Measurements from ENCODE around the gene KIF1B.
"Not testable (repeated sequence)": the region's sequence is repeated elsewhere in the genome, so short reads cannot be mapped to it uniquely, and the experiment has no call there.

KIF1B gene

GRCh38 chr1:10386761-10387676, 176.6 kb downstream of the KIF1B start:
- DNase-seq: no peak

- DNase-seq: peak; percentile 29
These were observed 177.5 kb downstream of the KIF1B start for GRCh38 chr1:10387677-10388386.

- no peak for DNase-seq
These were observed 178.0 kb downstream of the KIF1B start for GRCh38 chr1:10388387-10388715.

- DNase-seq: no peak
These were observed 179.1 kb downstream of the KIF1B start for GRCh38 chr1:10389271-10389973.

- no peak for DNase-seq
These were observed 186.5 kb downstream of the KIF1B start for GRCh38 chr1:10396870-10397269.

GRCh38 chr1:10398278-10398733, 187.9 kb downstream of the KIF1B start:
- DNase-seq: no peak

GRCh38 chr1:10398734-10399443, 188.5 kb downstream of the KIF1B start, which contains the start of gene PGD:
TSS of gene PGD (plus strand) at chr1:10399064. CDS start at chr1:10399118, 54 bp downstream.
- peak; percentile 95 for DNase-seq

- DNase-seq: peak; percentile 78
These were observed 189.1 kb downstream of the KIF1B start for GRCh38 chr1:10399444-10399941.

GRCh38 chr1:10400013-10400412, 189.6 kb downstream of the KIF1B start:
- DNase-seq: no peak

GRCh38 chr1:10401281-10401680, 190.9 kb downstream of the KIF1B start:
- DNase-seq: no peak

- DNase-seq: no peak
These were observed 192.4 kb downstream of the KIF1B start for GRCh38 chr1:10402729-10403274.

GRCh38 chr1:10407201-10407600, 196.8 kb downstream of the KIF1B start:
- no peak for DNase-seq

- DNase-seq: no peak
These were observed 205.0 kb downstream of the KIF1B start for GRCh38 chr1:10415211-10415930.

GRCh38 chr1:10415967-10416366, 205.6 kb downstream of the KIF1B start:
- not testable (repeated sequence) for DNase-seq

- DNase-seq: not testable (repeated sequence)
These were observed 208.4 kb downstream of the KIF1B start for GRCh38 chr1:10418741-10419140.

- DNase-seq: no peak
These were observed 209.0 kb downstream of the KIF1B start for GRCh38 chr1:10419351-10419750.

- DNase-seq: no peak
These were observed 211.3 kb downstream of the KIF1B start for GRCh38 chr1:10421637-10422036.

- DNase-seq: no peak
These were observed 213.7 kb downstream of the KIF1B start for GRCh38 chr1:10424034-10424433.

GRCh38 chr1:10424651-10425050, 214.3 kb downstream of the KIF1B start:
- no peak for DNase-seq

GRCh38 chr1:10425826-10426534, 215.6 kb downstream of the KIF1B start:
- not testable (repeated sequence) for DNase-seq

Measured in right kidney (tissue), 1 donor.